T-helper 9 cell (primary cell): ENCODE data around the gene COPZ2.
"Not testable (repeated sequence)": the region's sequence is repeated elsewhere in the genome, so short reads cannot be mapped to it uniquely, and the experiment has no call there.

ENCODE experiments used
- DNase-seq: peaks from one replicate; pipeline ENCODE4 v3.0.0-alpha.2; 2020
- total RNA-seq, 2 donors: gene quantifications; one replicate each; lab custom pipeline; 2026; lab: John Stamatoyannopoulos, UW

COPZ2 gene, protein sequence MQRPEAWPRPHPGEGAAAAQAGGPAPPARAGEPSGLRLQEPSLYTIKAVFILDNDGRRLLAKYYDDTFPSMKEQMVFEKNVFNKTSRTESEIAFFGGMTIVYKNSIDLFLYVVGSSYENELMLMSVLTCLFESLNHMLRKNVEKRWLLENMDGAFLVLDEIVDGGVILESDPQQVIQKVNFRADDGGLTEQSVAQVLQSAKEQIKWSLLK
- 0.24 to 0.63 reads per million in 2 donors for total RNA-seq

DNA sequence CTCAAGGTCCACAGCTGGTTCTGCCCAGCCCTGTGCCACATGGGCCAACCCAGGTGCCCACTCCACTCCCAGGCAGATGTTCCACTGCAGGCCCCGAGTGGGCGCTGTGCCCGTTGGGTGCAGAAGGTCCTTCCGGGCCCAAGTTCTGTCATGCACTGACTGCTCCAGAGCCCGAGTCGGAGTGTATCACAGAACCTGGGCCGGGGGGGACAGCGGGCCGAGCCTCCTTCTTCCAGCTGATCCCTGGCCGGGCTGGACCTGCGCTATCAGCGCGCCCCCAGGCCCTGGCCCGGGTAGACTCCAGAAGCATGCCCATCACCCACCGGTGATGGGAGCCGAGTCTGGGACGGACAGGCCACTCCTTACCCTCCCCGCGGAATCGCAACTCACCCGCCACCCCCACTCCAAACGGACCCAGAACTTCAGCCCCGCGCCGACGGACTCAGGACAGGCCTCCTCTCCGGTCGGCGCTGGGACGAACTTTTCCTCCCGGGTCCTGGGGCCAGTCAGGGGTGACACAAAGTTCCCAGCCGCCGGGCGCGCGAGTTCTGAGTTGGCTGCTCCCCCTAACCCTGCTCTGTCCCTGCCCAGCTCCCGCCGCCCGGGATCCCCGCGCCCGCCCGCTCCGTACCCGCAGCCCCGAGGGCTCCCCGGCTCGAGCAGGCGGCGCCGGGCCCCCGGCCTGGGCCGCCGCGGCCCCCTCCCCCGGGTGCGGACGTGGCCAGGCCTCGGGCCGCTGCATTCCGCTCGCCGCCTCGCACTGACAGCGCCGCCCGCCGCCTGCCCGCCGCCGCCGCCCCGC is at the start of gene COPZ2:
COPZ2 (minus strand) TSS at position 762 of the 802 bp plus-strand sequence; CDS start at position 742, 20 bp downstream.
- peak; percentile 49 for DNase-seq

- DNase-seq: no peak
These were observed 47.3 kb upstream of the COPZ2 start for GRCh38 chr17:48084932-48085331.

GRCh38 chr17:48081858-48082257 is 44.3 kb upstream of the COPZ2 start:
- no peak for DNase-seq

GRCh38 chr17:48077152-48077551 is 39.6 kb upstream of the COPZ2 start:
- DNase-seq: not testable (repeated sequence)

DNA sequence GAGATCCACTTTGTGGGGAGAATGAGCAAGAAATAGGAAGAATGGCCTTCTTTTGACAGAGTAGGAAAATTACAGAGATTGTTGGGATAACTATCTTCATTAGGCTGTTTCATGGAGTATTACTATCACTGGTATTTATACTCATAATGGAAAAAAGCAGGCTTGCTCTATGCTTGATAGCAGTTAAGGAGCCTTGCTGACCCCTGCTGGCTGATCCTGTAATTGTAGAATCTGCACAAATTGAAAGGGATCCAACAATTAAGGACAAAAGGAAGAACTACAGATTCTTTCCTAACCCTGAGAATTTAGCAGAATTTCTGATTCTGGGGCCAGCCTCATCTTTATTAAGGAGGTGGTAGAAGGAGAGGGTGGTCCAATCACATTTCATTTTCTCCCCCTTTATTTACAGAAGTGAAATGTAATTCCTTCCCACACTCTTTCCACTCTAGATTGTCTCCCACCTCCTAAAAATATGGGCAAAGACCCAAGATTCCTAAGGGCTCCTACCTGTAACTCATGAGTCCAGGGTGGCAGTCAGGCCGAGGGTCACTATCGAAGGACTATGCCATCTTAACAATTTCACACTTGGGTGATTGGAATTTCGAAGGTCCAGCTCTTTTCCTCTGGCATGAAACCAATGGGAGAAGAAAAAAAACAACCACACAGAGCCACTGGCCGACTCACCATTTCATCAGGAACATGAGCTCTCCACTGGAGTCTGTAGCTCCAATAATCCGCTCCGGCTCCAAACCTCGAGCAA is 36.9 kb upstream of the COPZ2 start:
- peak; percentile 72 for DNase-seq

- DNase-seq: not testable (repeated sequence)
These were observed 36.0 kb upstream of the COPZ2 start for GRCh38 chr17:48073566-48074094.

GRCh38 chr17:48072811-48073210 is 35.2 kb upstream of the COPZ2 start:
- DNase-seq: not testable (repeated sequence)

GRCh38 chr17:48071654-48072053 is 34.1 kb upstream of the COPZ2 start:
- DNase-seq: no peak

GRCh38 chr17:48070195-48070594 is 32.6 kb upstream of the COPZ2 start:
- no peak for DNase-seq

DNA sequence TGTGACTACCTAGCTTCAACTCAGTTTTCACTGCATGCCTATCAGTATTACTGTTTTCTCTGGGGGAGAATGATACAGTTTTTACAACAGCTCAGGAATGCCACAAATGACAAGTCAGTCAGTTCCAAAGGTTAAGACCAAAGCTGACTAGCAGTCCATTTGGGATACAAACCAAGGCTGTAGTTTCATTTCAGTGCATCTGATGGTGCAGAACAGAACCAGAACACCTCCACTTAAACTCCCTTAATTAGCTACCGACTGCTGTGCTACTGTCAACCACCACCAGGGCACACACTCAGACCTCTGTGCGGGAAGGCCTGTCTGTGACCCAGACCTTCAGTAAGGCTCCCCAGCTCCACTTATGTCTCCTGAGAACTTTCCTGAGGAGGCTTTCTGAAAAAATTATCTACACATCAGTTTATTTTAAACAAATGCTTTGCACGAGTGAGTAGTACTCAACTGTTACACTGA is 30.9 kb upstream of the COPZ2 start:
- no peak for DNase-seq

DNA sequence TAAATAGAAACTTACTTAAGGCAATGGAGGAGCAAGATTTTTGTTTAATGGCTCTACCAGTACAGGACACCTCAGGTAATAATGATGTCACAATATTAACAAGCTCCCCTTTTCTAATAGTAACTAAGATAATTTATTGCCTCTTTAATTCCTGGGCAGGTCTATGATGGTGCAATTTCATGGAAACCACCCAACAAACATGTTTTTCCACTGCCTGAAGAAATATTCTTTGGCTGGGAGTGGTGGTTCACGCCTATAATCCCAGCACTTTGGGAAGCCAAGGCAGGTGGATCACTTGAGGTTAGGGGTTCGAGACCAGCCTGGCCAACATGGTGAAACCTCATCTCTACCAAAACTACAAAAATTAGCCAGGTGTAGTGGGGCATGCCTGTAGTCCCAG is 30.2 kb upstream of the COPZ2 start:
- DNase-seq: not testable (repeated sequence)

- no peak for DNase-seq
These were observed 29.6 kb upstream of the COPZ2 start for GRCh38 chr17:48067245-48067644.

DNA sequence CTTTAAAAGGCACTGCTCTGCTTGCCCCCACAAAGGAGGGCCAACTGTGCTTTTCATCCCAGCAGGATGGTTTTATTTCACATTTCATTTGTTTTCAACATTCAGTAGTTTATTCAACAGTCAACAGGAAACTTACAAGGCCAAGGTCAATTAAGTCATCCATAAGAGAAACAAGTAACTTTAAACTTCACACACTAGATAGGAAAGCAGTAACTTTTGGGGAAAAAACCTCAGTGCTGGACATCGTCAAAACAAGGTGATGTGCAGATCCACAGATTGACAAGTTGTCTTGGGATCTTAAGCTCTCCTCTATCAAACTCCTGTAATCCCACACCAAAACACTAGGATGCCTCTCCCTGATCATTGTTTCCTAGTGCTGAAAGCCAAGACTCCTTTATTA is 29.1 kb upstream of the COPZ2 start:
- DNase-seq: no peak

GRCh38 chr17:48066192-48066591 is 28.6 kb upstream of the COPZ2 start:
- DNase-seq: no peak

GRCh38 chr17:48064638-48065037 is 27.0 kb upstream of the COPZ2 start:
- DNase-seq: no peak

GRCh38 chr17:48062273-48062672 is 24.7 kb upstream of the COPZ2 start:
- no peak for DNase-seq

- DNase-seq: no peak
These were observed 22.7 kb upstream of the COPZ2 start for GRCh38 chr17:48060249-48060648.

- DNase-seq: no peak
These were observed 21.6 kb upstream of the COPZ2 start for GRCh38 chr17:48059125-48059668.

DNA sequence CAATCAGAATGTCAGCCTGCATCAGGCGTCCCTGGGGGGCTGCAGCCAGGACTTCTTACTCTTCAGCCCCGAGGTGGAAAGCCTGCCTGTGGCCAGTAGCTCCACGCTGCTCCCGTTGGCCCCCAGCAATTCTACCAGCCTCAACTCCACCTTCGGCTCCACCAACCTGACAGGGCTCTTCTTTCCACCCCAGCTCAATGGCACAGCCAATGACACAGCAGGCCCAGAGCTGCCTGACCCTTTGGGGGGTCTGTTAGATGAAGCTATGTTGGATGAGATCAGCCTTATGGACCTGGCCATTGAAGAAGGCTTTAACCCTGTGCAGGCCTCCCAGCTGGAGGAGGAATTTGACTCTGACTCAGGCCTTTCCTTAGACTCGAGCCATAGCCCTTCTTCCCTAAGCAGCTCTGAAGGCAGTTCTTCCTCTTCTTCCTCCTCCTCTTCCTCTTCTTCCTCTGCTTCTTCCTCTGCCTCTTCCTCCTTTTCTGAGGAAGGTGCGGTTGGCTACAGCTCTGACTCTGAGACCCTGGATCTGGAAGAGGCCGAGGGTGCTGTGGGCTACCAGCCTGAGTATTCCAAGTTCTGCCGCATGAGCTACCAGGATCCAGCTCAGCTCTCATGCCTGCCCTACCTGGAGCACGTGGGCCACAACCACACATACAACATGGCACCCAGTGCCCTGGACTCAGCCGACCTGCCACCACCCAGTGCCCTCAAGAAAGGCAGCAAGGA is 21.0 kb upstream of the COPZ2 start:
- DNase-seq: no peak

GRCh38 chr17:48057626-48058025 is 20.0 kb upstream of the COPZ2 start:
- no peak for DNase-seq

DNA sequence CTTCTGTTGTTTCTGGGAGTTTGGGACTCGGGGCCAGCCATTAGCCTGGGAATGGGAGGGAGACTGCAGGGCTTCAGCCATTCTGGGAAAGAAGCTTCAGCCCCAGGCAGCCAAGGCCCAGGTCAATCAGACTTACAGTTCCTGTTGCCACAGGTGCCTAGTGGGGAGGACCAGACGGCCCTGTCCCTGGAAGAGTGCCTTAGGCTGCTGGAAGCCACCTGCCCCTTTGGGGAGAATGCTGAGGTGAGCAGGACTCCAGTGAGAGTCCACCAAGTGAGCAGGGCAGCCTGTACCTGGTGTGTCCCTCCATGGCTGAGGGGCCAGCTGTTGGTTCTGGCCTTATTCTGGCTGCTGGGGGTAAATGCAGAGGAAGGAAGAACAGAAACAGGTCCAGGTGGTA is 19.3 kb upstream of the COPZ2 start:
- DNase-seq: no peak

DNA sequence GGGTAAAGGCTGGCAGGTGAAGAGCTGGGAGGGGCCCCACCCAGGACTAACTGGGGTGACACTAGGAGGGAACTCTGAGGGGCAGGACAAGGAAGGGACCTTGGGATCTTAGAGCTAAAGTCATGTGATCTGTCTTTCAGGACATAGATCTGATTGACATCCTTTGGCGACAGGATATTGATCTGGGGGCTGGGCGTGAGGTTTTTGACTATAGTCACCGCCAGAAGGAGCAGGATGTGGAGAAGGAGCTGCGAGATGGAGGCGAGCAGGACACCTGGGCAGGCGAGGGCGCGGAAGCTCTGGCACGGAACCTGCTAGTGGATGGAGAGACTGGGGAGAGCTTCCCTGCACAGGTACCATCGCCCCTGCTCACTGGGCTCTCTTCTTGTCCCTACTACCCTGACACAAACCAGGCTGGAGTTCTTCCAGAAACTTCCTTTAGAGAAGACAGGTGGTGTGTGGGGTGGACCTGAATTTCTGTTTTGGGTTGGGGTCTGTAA is 18.7 kb upstream of the COPZ2 start:
- DNase-seq: no peak
